ENCODE measurements around the gene TCEAL5.
"Not testable (repeated sequence)": the region's sequence is repeated elsewhere in the genome, so short reads cannot be mapped to it uniquely, and the experiment has no call there.

The TCEAL5 gene

DNA sequence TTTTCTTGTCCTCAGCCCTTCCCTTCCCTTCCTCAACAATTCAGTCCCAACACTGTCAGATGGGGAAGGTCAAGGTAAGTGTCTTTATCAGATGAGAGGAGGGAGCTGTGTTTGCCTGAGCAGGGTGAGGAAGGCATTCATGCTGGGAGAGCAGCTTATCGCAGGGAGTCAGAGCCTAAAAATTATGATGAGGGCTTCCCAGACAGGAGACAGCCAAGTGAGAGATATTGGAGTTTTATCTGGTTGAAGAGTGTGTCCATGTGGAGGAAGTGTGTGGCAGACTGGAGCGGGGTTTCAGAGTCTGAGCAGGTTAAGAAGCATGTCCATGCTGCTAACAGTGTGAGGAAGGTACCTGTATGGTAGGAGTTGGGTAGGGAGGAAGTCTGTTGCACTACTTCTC lies 43.3 kb downstream of the TCEAL5 start:
- DNase-seq, result no peak

DNA sequence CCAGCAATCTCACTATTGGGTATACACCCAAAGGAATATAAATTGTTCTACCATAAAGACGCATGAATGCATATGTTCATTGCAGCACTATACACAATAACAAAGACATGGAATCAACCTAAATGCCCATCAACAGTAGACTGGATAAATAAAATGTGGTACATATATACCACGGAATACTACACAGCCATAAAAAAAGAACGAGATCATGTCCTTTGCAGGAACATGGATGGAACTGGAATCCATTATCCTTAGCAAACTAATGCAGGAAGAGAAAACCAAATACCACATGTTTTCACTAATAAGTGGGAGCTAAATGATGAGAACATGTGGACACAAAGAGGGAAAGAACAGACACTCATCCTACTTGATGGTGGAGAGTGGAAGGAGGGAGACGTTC lies 50.6 kb downstream of the TCEAL5 start:
- DNase-seq, result not testable (repeated sequence)

Measured in cortex of kidney (tissue), 1 donor.